ENCODE results near the gene IGFL3.
"Not testable (repeated sequence)": the region's sequence is repeated elsewhere in the genome, so short reads cannot be mapped to it uniquely, and the experiment has no call there.

IGFL3 gene

GRCh38 chr19:46102333-46102732, 22.2 kb downstream of the IGFL3 start:
- not testable (repeated sequence) for H3K27ac ChIP-seq (ENCODE audit: low read depth, low read length); H3K36me3 ChIP-seq (ENCODE audit: control insufficient read depth in 1 of 2, insufficient read depth in 2 of 2, low read length in 2 of 2); H3K4me1 ChIP-seq (ENCODE audit: control insufficient read depth in 1 of 2, insufficient read depth in 2 of 2, low read length in 2 of 2); H3K9me3 ChIP-seq (ENCODE audit: control insufficient read depth in 1 of 2, low read length in 2 of 2); H3K4me3 ChIP-seq (ENCODE audit: low read depth in 1 of 2, low read length in 2 of 2); H3K27me3 ChIP-seq (ENCODE audit: control insufficient read depth in 1 of 2, insufficient read depth in 2 of 2, low read length in 2 of 2); H3K9ac ChIP-seq (ENCODE audit: low read depth in 1 of 2, low read length in 2 of 2)

GRCh38 chr19:46101293-46101692, 23.2 kb downstream of the IGFL3 start:
- Histone ChIP-seq H3K27ac (ENCODE audit: low read depth, low read length) (no peak overlapping the region), H3K27me3 (ENCODE audit: control insufficient read depth in 1 of 2, insufficient read depth in 2 of 2, low read length in 2 of 2) (peaks cover 0 to 5% of the 10 kb centered on the region in 2 donors), H3K36me3 (ENCODE audit: control insufficient read depth in 1 of 2, insufficient read depth in 2 of 2, low read length in 2 of 2) (no peaks in the 10 kb centered on the region), H3K4me3 (ENCODE audit: low read depth in 1 of 2, low read length in 2 of 2) (no peak overlapping the region), H3K9me3 (ENCODE audit: control insufficient read depth in 1 of 2, low read length in 2 of 2) (peaks cover 2 to 7% of the 10 kb centered on the region in 2 donors), H3K4me1 (ENCODE audit: control insufficient read depth in 1 of 2, insufficient read depth in 2 of 2, low read length in 2 of 2) (no peaks in the 10 kb centered on the region), H3K9ac (ENCODE audit: low read depth in 1 of 2, low read length in 2 of 2) (no peak overlapping the region)

GRCh38 chr19:46100344-46100743, 24.1 kb downstream of the IGFL3 start:
- peaks cover 0 to 5% of the 10 kb centered on the region in 2 donors for H3K27me3 ChIP-seq (ENCODE audit: control insufficient read depth in 1 of 2, insufficient read depth in 2 of 2, low read length in 2 of 2)
- H3K36me3 ChIP-seq (ENCODE audit: control insufficient read depth in 1 of 2, insufficient read depth in 2 of 2, low read length in 2 of 2), result no peaks in the 10 kb centered on the region
- peaks cover 2 to 7% of the 10 kb centered on the region in 2 donors for H3K9me3 ChIP-seq (ENCODE audit: control insufficient read depth in 1 of 2, low read length in 2 of 2)
- H3K27ac ChIP-seq (ENCODE audit: low read depth, low read length), result no peak overlapping the region
- H3K4me1 ChIP-seq (ENCODE audit: control insufficient read depth in 1 of 2, insufficient read depth in 2 of 2, low read length in 2 of 2), result no peaks in the 10 kb centered on the region
- H3K9ac ChIP-seq (ENCODE audit: low read depth in 1 of 2, low read length in 2 of 2), result no peak overlapping the region
- no peak overlapping the region for H3K4me3 ChIP-seq (ENCODE audit: low read depth in 1 of 2, low read length in 2 of 2)

- Histone ChIP-seq H3K4me1 (ENCODE audit: control insufficient read depth in 1 of 2, insufficient read depth in 2 of 2, low read length in 2 of 2) (no peaks in the 10 kb centered on the region), H3K4me3 (ENCODE audit: low read depth in 1 of 2, low read length in 2 of 2) (no peak overlapping the region), H3K9ac (ENCODE audit: low read depth in 1 of 2, low read length in 2 of 2) (no peak overlapping the region), H3K36me3 (ENCODE audit: control insufficient read depth in 1 of 2, insufficient read depth in 2 of 2, low read length in 2 of 2) (no peaks in the 10 kb centered on the region), H3K9me3 (ENCODE audit: control insufficient read depth in 1 of 2, low read length in 2 of 2) (peaks cover 0 to 5% of the 10 kb centered on the region in 2 donors), H3K27ac (ENCODE audit: low read depth, low read length) (no peak overlapping the region), H3K27me3 (ENCODE audit: control insufficient read depth in 1 of 2, insufficient read depth in 2 of 2, low read length in 2 of 2) (peaks cover 0 to 7% of the 10 kb centered on the region in 2 donors)
Observed at GRCh38 chr19:46090444-46090843, 34.0 kb downstream of the IGFL3 start.

DNA sequence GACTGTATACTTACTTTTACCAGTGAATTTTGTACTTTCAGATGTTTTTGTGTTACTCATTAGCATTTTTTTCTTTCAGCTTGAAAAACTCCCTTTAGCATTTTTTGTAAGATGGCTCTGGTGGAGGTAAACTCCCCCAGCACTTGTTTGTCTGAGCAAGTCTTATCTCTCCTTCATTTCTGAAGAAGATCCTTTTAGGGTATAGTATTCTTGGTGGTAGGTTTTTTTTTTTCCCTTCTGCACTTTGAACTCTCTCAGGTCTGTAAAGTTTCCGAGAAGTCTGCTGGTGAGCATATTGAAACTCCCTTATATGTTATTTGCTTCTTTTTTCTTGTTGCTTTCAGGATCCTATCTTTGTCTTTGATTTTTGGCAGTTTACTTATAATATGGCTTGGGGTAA, 35.1 kb downstream of the IGFL3 start:
- H3K36me3 ChIP-seq (ENCODE audit: control insufficient read depth in 1 of 2, insufficient read depth in 2 of 2, low read length in 2 of 2), result no peaks in the 10 kb centered on the region
- peaks cover 0 to 5% of the 10 kb centered on the region in 2 donors for H3K9me3 ChIP-seq (ENCODE audit: control insufficient read depth in 1 of 2, low read length in 2 of 2)
- no peak overlapping the region for H3K9ac ChIP-seq (ENCODE audit: low read depth in 1 of 2, low read length in 2 of 2)
- no peaks in the 10 kb centered on the region for H3K4me1 ChIP-seq (ENCODE audit: control insufficient read depth in 1 of 2, insufficient read depth in 2 of 2, low read length in 2 of 2)
- H3K27me3 ChIP-seq (ENCODE audit: control insufficient read depth in 1 of 2, insufficient read depth in 2 of 2, low read length in 2 of 2), result peaks cover 0 to 7% of the 10 kb centered on the region in 2 donors
- H3K27ac ChIP-seq (ENCODE audit: low read depth, low read length), result no peak overlapping the region
- H3K4me3 ChIP-seq (ENCODE audit: low read depth in 1 of 2, low read length in 2 of 2), result no peak overlapping the region

DNA sequence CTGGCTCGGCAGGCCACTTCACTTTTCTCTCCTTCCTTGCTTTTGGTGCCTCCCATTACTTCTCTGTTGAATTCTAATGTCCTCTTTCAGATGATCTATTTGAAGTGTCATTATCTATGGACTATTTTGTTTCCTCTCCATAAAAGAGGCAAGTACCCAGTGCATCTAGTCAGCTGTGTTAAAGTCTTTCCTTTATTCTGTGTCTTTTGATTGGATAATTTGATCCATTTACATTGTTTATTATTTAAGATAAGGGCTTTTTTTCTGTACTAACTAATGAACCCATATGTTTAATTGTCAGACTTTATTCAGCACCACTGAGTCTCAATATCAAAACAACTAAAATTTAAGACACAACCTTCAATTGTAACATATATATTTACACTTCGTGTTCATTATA, 36.4 kb downstream of the IGFL3 start:
- Histone ChIP-seq H3K9ac (ENCODE audit: low read depth in 1 of 2, low read length in 2 of 2) (no peak overlapping the region), H3K27me3 (ENCODE audit: control insufficient read depth in 1 of 2, insufficient read depth in 2 of 2, low read length in 2 of 2) (peaks cover 0 to 7% of the 10 kb centered on the region in 2 donors), H3K36me3 (ENCODE audit: control insufficient read depth in 1 of 2, insufficient read depth in 2 of 2, low read length in 2 of 2) (no peaks in the 10 kb centered on the region), H3K9me3 (ENCODE audit: control insufficient read depth in 1 of 2, low read length in 2 of 2) (peaks cover 0 to 5% of the 10 kb centered on the region in 2 donors), H3K4me3 (ENCODE audit: low read depth in 1 of 2, low read length in 2 of 2) (no peak overlapping the region), H3K4me1 (ENCODE audit: control insufficient read depth in 1 of 2, insufficient read depth in 2 of 2, low read length in 2 of 2) (no peaks in the 10 kb centered on the region), H3K27ac (ENCODE audit: low read depth, low read length) (no peak overlapping the region)

DNA sequence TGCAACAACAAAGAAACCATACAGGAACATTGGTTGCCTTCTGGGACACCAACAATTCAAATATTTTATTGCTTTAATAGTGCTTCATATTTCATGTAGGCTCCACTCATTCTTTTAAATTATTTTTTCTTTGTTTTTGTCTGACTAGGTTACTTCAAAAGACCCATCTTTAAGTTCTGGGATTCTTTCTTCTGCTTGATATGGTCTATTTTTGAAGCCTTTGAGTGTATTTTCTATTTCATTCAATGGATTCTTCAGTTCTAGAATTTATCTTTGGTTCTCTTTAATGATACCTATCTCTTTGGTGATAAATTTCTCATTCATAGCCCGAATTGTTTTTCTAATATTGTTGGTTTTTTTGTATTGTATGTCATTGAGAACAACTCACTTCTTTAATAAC, 38.6 kb downstream of the IGFL3 start:
- H3K4me3 ChIP-seq (ENCODE audit: low read depth in 1 of 2, low read length in 2 of 2), result no peak overlapping the region
- peaks cover 3 to 4% of the 10 kb centered on the region in 2 donors for H3K27me3 ChIP-seq (ENCODE audit: control insufficient read depth in 1 of 2, insufficient read depth in 2 of 2, low read length in 2 of 2)
- H3K36me3 ChIP-seq (ENCODE audit: control insufficient read depth in 1 of 2, insufficient read depth in 2 of 2, low read length in 2 of 2), result no peaks in the 10 kb centered on the region
- H3K9ac ChIP-seq (ENCODE audit: low read depth in 1 of 2, low read length in 2 of 2), result no peak overlapping the region
- H3K27ac ChIP-seq (ENCODE audit: low read depth, low read length), result no peak overlapping the region
- peaks cover 0 to 5% of the 10 kb centered on the region in 2 donors for H3K9me3 ChIP-seq (ENCODE audit: control insufficient read depth in 1 of 2, low read length in 2 of 2)
- no peaks in the 10 kb centered on the region for H3K4me1 ChIP-seq (ENCODE audit: control insufficient read depth in 1 of 2, insufficient read depth in 2 of 2, low read length in 2 of 2)

DNA sequence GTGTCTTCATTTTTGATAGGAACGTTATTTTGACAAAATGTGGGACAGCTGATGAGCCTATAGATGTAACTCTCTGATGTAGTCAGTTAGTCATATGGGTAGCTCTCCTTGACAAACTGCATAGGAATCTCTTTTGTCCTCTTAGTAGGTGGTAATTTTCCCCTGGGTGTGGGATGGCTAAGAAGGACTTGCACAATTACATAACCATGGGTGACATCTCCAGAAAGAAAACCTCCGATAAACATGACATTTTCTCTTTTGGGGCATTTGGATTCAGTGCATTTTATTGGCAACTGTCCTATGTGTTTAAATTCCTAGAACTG, 41.8 kb downstream of the IGFL3 start:
- Histone ChIP-seq H3K9ac (ENCODE audit: low read depth in 1 of 2, low read length in 2 of 2) (no peak overlapping the region), H3K9me3 (ENCODE audit: control insufficient read depth in 1 of 2, low read length in 2 of 2) (peaks cover 0 to 3% of the 10 kb centered on the region in 2 donors), H3K36me3 (ENCODE audit: control insufficient read depth in 1 of 2, insufficient read depth in 2 of 2, low read length in 2 of 2) (no peaks in the 10 kb centered on the region), H3K4me3 (ENCODE audit: low read depth in 1 of 2, low read length in 2 of 2) (no peak overlapping the region), H3K27me3 (ENCODE audit: control insufficient read depth in 1 of 2, insufficient read depth in 2 of 2, low read length in 2 of 2) (peaks cover 7 to 11% of the 10 kb centered on the region in 2 donors), H3K27ac (ENCODE audit: low read depth, low read length) (no peak overlapping the region), H3K4me1 (ENCODE audit: control insufficient read depth in 1 of 2, insufficient read depth in 2 of 2, low read length in 2 of 2) (no peaks in the 10 kb centered on the region)

DNA sequence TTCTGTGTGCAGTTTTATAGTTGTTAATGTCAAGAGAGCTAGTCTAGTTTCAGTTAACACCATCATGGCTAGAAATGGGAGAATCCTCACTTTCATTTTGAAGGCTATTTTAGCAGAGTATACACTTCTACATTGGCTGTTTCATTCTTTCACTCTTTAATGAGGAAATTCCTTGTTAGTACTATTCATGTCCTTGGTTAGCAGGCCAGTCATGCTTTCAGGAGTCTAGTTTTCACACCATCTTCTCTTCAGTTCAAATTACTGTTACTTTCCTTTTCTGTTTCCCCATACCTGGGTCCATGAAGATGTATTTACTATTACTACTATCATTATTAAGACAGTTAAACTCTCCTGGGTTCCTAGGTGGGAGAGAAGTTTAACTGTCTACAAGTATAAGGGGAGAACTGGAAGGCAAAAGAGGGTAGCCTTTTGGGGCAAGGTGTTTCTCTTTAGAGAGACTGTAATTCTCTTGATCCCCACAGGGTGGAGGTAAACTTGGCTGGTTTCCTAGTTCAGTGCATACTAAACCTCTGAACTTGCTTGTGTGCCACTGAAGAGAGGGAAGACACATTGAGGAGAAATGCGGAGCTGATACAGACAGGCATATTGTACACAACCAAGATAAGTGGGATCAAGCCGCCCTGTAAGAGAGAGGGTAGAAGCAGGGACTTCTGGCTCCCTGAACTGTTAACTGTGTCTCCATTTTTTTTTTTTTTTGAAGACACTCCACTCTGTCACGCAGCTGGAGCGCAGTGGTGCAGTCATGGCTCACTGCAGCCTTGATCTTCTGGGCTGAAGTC, 42.4 kb downstream of the IGFL3 start:
- Histone ChIP-seq H3K27me3 (ENCODE audit: control insufficient read depth in 1 of 2, insufficient read depth in 2 of 2, low read length in 2 of 2) (peaks cover 12 to 15% of the 10 kb centered on the region in 2 donors), H3K9me3 (ENCODE audit: control insufficient read depth in 1 of 2, low read length in 2 of 2) (no peaks in the 10 kb centered on the region), H3K9ac (ENCODE audit: low read depth in 1 of 2, low read length in 2 of 2) (no peak overlapping the region), H3K4me3 (ENCODE audit: low read depth in 1 of 2, low read length in 2 of 2) (no peak overlapping the region), H3K4me1 (ENCODE audit: control insufficient read depth in 1 of 2, insufficient read depth in 2 of 2, low read length in 2 of 2) (peaks cover 0 to 4% of the 10 kb centered on the region in 2 donors), H3K27ac (ENCODE audit: low read depth, low read length) (no peak overlapping the region), H3K36me3 (ENCODE audit: control insufficient read depth in 1 of 2, insufficient read depth in 2 of 2, low read length in 2 of 2) (no peaks in the 10 kb centered on the region)

DNA sequence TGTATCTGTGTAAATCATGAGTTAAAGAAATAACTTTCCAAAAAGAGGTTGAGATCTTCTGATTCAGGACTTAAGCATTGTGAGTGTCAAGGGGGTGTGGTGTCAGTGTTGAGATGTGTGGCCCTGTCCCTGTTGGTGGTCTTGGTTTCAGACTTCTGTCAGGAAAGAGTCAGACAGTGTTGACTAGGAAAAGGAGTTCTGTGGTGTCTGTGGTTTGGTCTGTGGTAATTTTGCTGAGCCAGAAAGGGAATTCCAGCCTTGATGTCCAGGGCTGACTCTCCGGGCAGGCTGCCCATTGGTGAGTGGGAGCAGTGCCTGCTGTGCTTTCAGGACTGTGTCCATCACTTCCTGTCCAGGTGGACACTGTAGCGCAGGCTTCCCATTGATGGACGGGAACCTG, 43.9 kb downstream of the IGFL3 start:
- no peak overlapping the region for H3K9ac ChIP-seq (ENCODE audit: low read depth in 1 of 2, low read length in 2 of 2)
- H3K27ac ChIP-seq (ENCODE audit: low read depth, low read length), result no peak overlapping the region
- H3K27me3 ChIP-seq (ENCODE audit: control insufficient read depth in 1 of 2, insufficient read depth in 2 of 2, low read length in 2 of 2), result peaks cover 24 to 26% of the 10 kb centered on the region in 2 donors
- H3K9me3 ChIP-seq (ENCODE audit: control insufficient read depth in 1 of 2, low read length in 2 of 2), result no peaks in the 10 kb centered on the region
- no peaks in the 10 kb centered on the region for H3K36me3 ChIP-seq (ENCODE audit: control insufficient read depth in 1 of 2, insufficient read depth in 2 of 2, low read length in 2 of 2)
- peaks cover 0 to 7% of the 10 kb centered on the region in 2 donors for H3K4me1 ChIP-seq (ENCODE audit: control insufficient read depth in 1 of 2, insufficient read depth in 2 of 2, low read length in 2 of 2)
- no peak overlapping the region for H3K4me3 ChIP-seq (ENCODE audit: low read depth in 1 of 2, low read length in 2 of 2)

All from duodenal mucosa (tissue), 2 donors.